ENCODE data around the gene TMEM248. TPM values are rescaled to one million over a fixed set of nuclear protein-coding genes. Genes with fewer than 3 reads are reported as not detected.

Gene TMEM248
- total RNA-seq, 4 donors from 2014 or later: 55.6 to 83.9 (median 78.2) TPM

GRCh38 chr7:66937940-66938339, 16.9 kb downstream of the TMEM248 start:
- 97 to 99% methylated on average over 4 of the region's 4 CpGs for WGBS, 2 donors
- intact Hi-C loops (cut with DNase I; ENCODE audit: low total_unique reads): no loop called here
- H3K4me3 ChIP-seq (ENCODE audit: low read depth, poor library complexity, severe bottlenecking): no peak overlapping the region
- no peak for DNase-seq (ENCODE audit: low spot score in 2 of 2)
- no peak for TF ChIP-seq CTCF (IDR thresholded peaks at IDR 0.05)

GRCh38 chr7:66939325-66939724, 18.3 kb downstream of the TMEM248 start:
- no peak for TF ChIP-seq POLR2A (IDR thresholded peaks at IDR 0.05)
- no peak for TF ChIP-seq CTCF (IDR thresholded peaks at IDR 0.05)
- no peak overlapping the region for H3K4me3 ChIP-seq (ENCODE audit: low read depth, poor library complexity, severe bottlenecking)
- WGBS, 2 donors: 88 to 90% methylated on average over 4 of the region's 4 CpGs
- no peak for DNase-seq (ENCODE audit: low spot score in 2 of 2)
- intact Hi-C loops (cut with DNase I; ENCODE audit: low total_unique reads): no loop called here

GRCh38 chr7:66946545-66946944, 25.5 kb downstream of the TMEM248 start:
- no peak overlapping the region for H3K4me3 ChIP-seq (ENCODE audit: low read depth, poor library complexity, severe bottlenecking)
- intact Hi-C loops (cut with DNase I; ENCODE audit: low total_unique reads): no loop called here
- TF ChIP-seq CTCF (IDR thresholded peaks at IDR 0.05): no peak
- TF ChIP-seq POLR2A (IDR thresholded peaks at IDR 0.05): no peak
- DNase-seq (ENCODE audit: low spot score in 2 of 2): no peak
- WGBS, 2 donors: 78 to 85% methylated on average over 2 of the region's 2 CpGs

- no peak overlapping the region for H3K4me3 ChIP-seq (ENCODE audit: low read depth, poor library complexity, severe bottlenecking)
- WGBS, 2 donors: 90 to 91% methylated on average over 19 of the region's 19 CpGs
- intact Hi-C loops (cut with DNase I; ENCODE audit: low total_unique reads): no loop called here
- TF ChIP-seq POLR2A (IDR thresholded peaks at IDR 0.05): no peak
- no peak for TF ChIP-seq CTCF (IDR thresholded peaks at IDR 0.05)
- no peak for DNase-seq (ENCODE audit: low spot score in 2 of 2)
Measured at GRCh38 chr7:66948480-66949109, 27.6 kb downstream of the TMEM248 start.

GRCh38 chr7:66950311-66950710, 29.3 kb downstream of the TMEM248 start:
- WGBS, 2 donors: 80 to 81% methylated on average over 3 of the region's 3 CpGs
- H3K4me3 ChIP-seq (ENCODE audit: low read depth, poor library complexity, severe bottlenecking): no peak overlapping the region
- intact Hi-C loops (cut with DNase I; ENCODE audit: low total_unique reads): no loop called here

More at GRCh38 chr7:66950311-66950710, 29.3 kb downstream of the TMEM248 start:
- DNase-seq (ENCODE audit: low spot score in 2 of 2): no peak
- TF ChIP-seq CTCF (IDR thresholded peaks at IDR 0.05): no peak
- TF ChIP-seq POLR2A (IDR thresholded peaks at IDR 0.05): no peak

Measured in lower leg skin (tissue), 4 donors.